ENCODE measurements around the gene PSMD12.
A peak's percentile ranks its signal among the peaks of the same experiment; 100 is the strongest.
"Not testable (repeated sequence)": the region's sequence is repeated elsewhere in the genome, so short reads cannot be mapped to it uniquely, and the experiment has no call there.

The PSMD12 gene

GRCh38 chr17:67331381-67332161, 34.8 kb downstream of the PSMD12 start:
- H3K27me3 ChIP-seq (ENCODE audit: low read depth); in situ Hi-C loops (cut with MboI; ENCODE audit: low sequenced_read_pairs); H3K9me3 ChIP-seq; H3K4me1 ChIP-seq; DNase-seq (ENCODE audit: low spot score in 2 of 2); H3K4me3 ChIP-seq; H3K36me3 ChIP-seq (replicated peaks): not testable (repeated sequence)

DNA sequence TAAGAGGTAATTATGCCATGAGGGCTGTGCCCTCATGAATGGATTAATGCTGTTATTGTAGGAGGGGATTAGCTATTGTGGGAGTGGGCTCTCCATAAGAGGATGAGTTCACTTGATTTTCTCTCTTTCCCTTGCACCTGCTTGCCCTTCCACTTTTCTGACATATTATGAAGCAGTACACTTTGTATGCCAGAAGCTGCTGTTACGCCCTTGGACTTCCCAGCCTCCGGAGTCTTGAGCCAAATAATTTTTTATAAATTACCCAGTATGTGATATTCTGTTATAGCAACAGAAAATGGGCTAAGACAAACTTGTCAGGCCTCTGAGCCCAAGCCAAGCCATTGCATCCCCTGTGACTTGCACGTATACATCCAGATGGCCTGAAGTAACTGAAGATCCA, 38.4 kb downstream of the PSMD12 start:
- Histone ChIP-seq H3K36me3 (replicated peaks) (no peaks in the 10 kb centered on the region), H3K9me3 (no peaks in the 10 kb centered on the region), H3K4me3 (no peak overlapping the region), H3K27me3 (ENCODE audit: low read depth) (no peaks in the 10 kb centered on the region), H3K4me1 (no peaks in the 10 kb centered on the region)
- no peak for DNase-seq (ENCODE audit: low spot score in 2 of 2)
- in situ Hi-C loops (cut with MboI; ENCODE audit: low sequenced_read_pairs) = no loop called here

GRCh38 chr17:67326959-67327745, 39.2 kb downstream of the PSMD12 start:
- DNase-seq (ENCODE audit: low spot score in 2 of 2); in situ Hi-C loops (cut with MboI; ENCODE audit: low sequenced_read_pairs); H3K4me1 ChIP-seq; H3K27me3 ChIP-seq (ENCODE audit: low read depth); H3K36me3 ChIP-seq (replicated peaks); H3K9me3 ChIP-seq; H3K4me3 ChIP-seq: not testable (repeated sequence)

GRCh38 chr17:67326440-67326839, 39.9 kb downstream of the PSMD12 start:
- H3K27me3 ChIP-seq (ENCODE audit: low read depth) = no peaks in the 10 kb centered on the region
- H3K4me1 ChIP-seq = peaks cover 11% of the 10 kb centered on the region
- no peak for DNase-seq (ENCODE audit: low spot score in 2 of 2)
- in situ Hi-C loops (cut with MboI; ENCODE audit: low sequenced_read_pairs) = no loop called here
- H3K9me3 ChIP-seq = no peaks in the 10 kb centered on the region
- H3K36me3 ChIP-seq (replicated peaks) = no peaks in the 10 kb centered on the region
- H3K4me3 ChIP-seq = no peak overlapping the region

DNA sequence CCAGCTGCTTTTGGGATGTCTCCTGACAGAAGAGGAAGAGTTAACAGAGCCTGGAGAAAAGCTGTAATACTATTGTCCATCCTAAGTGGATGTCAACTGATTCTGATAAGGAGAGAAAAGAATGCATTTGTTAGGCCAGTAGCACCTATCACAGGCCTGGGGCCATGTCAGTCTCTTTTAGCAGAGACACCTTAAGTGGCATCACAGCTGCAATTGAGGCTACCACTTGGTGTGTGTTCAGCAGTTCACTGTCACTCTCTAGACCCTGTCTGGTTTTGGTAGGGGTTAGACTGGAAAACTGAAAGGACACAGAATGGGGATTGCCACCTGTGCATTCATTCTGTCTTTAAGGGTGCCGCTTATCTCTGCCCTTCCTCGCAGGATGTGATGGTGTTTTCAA, 42.0 kb downstream of the PSMD12 start:
- DNase-seq (ENCODE audit: low spot score in 2 of 2) = no peak
- in situ Hi-C loops (cut with MboI; ENCODE audit: low sequenced_read_pairs) = no loop called here
- no peaks in the 10 kb centered on the region for H3K9me3 ChIP-seq
- H3K36me3 ChIP-seq (replicated peaks) = no peaks in the 10 kb centered on the region
- H3K27me3 ChIP-seq (ENCODE audit: low read depth) = no peaks in the 10 kb centered on the region
- peaks cover 12% of the 10 kb centered on the region for H3K4me1 ChIP-seq
- H3K4me3 ChIP-seq = no peak overlapping the region

GRCh38 chr17:67323445-67323844, 42.9 kb downstream of the PSMD12 start:
- no peaks in the 10 kb centered on the region for H3K9me3 ChIP-seq
- H3K36me3 ChIP-seq (replicated peaks) = no peaks in the 10 kb centered on the region
- in situ Hi-C loops (cut with MboI; ENCODE audit: low sequenced_read_pairs) = no loop called here
- H3K4me1 ChIP-seq = peaks cover 12% of the 10 kb centered on the region
- DNase-seq (ENCODE audit: low spot score in 2 of 2) = no peak
- no peak overlapping the region for H3K4me3 ChIP-seq
- no peaks in the 10 kb centered on the region for H3K27me3 ChIP-seq (ENCODE audit: low read depth)

GRCh38 chr17:67322042-67322787, 44.2 kb downstream of the PSMD12 start:
- Histone ChIP-seq H3K27me3 (ENCODE audit: low read depth) (no peaks in the 10 kb centered on the region), H3K4me1 (peaks cover 12% of the 10 kb centered on the region), H3K9me3 (no peaks in the 10 kb centered on the region), H3K36me3 (replicated peaks) (no peaks in the 10 kb centered on the region), H3K4me3 (0 out of 2 replicates have a peak overlapping the region, but pooled peaks have one; percentile 4)
- in situ Hi-C loops (cut with MboI; ENCODE audit: low sequenced_read_pairs) = no loop called here
- DNase-seq (ENCODE audit: low spot score in 2 of 2) = peak; percentile 82 to 95

DNA sequence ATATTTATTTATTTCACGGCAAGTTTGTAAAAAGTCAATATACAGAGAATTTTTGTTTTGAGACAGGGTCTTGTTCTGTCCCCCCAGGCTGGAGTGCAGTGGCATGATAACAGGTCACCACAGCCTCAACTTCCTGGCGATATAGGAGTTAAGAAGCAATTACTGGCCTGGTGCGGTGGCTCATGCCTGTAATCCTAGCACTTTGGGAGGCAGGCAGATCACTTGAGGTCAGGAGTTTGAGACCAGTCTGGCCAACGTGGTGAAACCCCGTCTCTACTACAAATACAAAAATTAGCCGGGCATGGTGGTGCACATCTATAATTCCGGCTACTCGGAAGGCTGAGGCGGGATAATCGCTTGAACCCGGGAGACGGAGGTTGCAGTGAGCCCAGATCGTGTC, 44.9 kb downstream of the PSMD12 start:
- in situ Hi-C loops (cut with MboI; ENCODE audit: low sequenced_read_pairs) = not testable (repeated sequence)

GRCh38 chr17:67316781-67317180, 49.6 kb downstream of the PSMD12 start:
- in situ Hi-C loops (cut with MboI; ENCODE audit: low sequenced_read_pairs) = no loop called here
- Histone ChIP-seq H3K27me3 (ENCODE audit: low read depth) (peaks cover 5% of the 10 kb centered on the region; the same call in 1 of the 2 replicates), H3K4me1 (peaks cover 7% of the 10 kb centered on the region), H3K9me3 (no peaks in the 10 kb centered on the region), H3K36me3 (replicated peaks) (no peaks in the 10 kb centered on the region), H3K4me3 (no peak overlapping the region)
- peak; percentile 54 to 87 for DNase-seq (ENCODE audit: low spot score in 2 of 2)

More for the DNA sequence above, 44.9 kb downstream of the PSMD12 start:
- H3K36me3 ChIP-seq (replicated peaks); H3K9me3 ChIP-seq; DNase-seq (ENCODE audit: low spot score in 2 of 2); H3K27me3 ChIP-seq (ENCODE audit: low read depth); H3K4me3 ChIP-seq: not testable (repeated sequence)
- peaks cover 15% of the 10 kb centered on the region for H3K4me1 ChIP-seq

GRCh38 chr17:67315865-67316264, 50.5 kb downstream of the PSMD12 start:
- in situ Hi-C loops (cut with MboI; ENCODE audit: low sequenced_read_pairs) = no loop called here
- Histone ChIP-seq H3K27me3 (ENCODE audit: low read depth) (peaks cover 5% of the 10 kb centered on the region; the same call in 1 of the 2 replicates), H3K9me3 (no peaks in the 10 kb centered on the region), H3K36me3 (replicated peaks) (no peaks in the 10 kb centered on the region), H3K4me3 (no peak overlapping the region), H3K4me1 (peaks cover 3% of the 10 kb centered on the region; the same call in 1 of the 2 replicates)
- DNase-seq (ENCODE audit: low spot score in 2 of 2) = no peak

GRCh38 chr17:67312265-67312664, 54.1 kb downstream of the PSMD12 start:
- peaks cover 5% of the 10 kb centered on the region; the same call in 1 of the 2 replicates for H3K27me3 ChIP-seq (ENCODE audit: low read depth)
- H3K9me3 ChIP-seq = no peaks in the 10 kb centered on the region
- no peak overlapping the region for H3K4me3 ChIP-seq
- DNase-seq (ENCODE audit: low spot score in 2 of 2) = no peak
- peaks cover 3% of the 10 kb centered on the region; the same call in 1 of the 2 replicates for H3K4me1 ChIP-seq
- in situ Hi-C loops (cut with MboI; ENCODE audit: low sequenced_read_pairs) = no loop called here
- no peaks in the 10 kb centered on the region for H3K36me3 ChIP-seq (replicated peaks)

GRCh38 chr17:67311575-67311974, 54.8 kb downstream of the PSMD12 start:
- Histone ChIP-seq H3K9me3 (no peaks in the 10 kb centered on the region), H3K27me3 (ENCODE audit: low read depth) (peaks cover 5% of the 10 kb centered on the region; the same call in 1 of the 2 replicates), H3K4me3 (no peak overlapping the region), H3K4me1 (no peaks in the 10 kb centered on the region; the same call in 1 of the 2 replicates), H3K36me3 (replicated peaks) (no peaks in the 10 kb centered on the region)
- DNase-seq (ENCODE audit: low spot score in 2 of 2) = no peak
- in situ Hi-C loops (cut with MboI; ENCODE audit: low sequenced_read_pairs) = no loop called here

- Histone ChIP-seq H3K27me3 (ENCODE audit: low read depth) (peaks cover 3% of the 10 kb centered on the region; the same call in 1 of the 2 replicates), H3K4me3 (no peak overlapping the region), H3K4me1 (no peaks in the 10 kb centered on the region), H3K36me3 (replicated peaks) (no peaks in the 10 kb centered on the region), H3K9me3 (no peaks in the 10 kb centered on the region)
- in situ Hi-C loops (cut with MboI; ENCODE audit: low sequenced_read_pairs) = no loop called here
- no peak for DNase-seq (ENCODE audit: low spot score in 2 of 2)
Measured at GRCh38 chr17:67310406-67310805, 56.0 kb downstream of the PSMD12 start.

Measured in HAP-1 (cell line).